Lung microvascular endothelial cell (primary cell): ENCODE data around the gene USP30. TPM values are rescaled to one million over a fixed set of nuclear protein-coding genes. Genes with fewer than 3 reads are reported as not detected.

Experiments
- DNase-seq, 2 donors: peaks; one replicate each; pipeline versions ENCODE4 v3.0.0 to v3.0.0-alpha.2; 2010; ENCODE audit warnings: low read depth in 2 of 2
- total RNA-seq: library from RNA; depleted of rRNA; stranded (reverse); fragments of >200 nt; gene quantifications from 2 replicates; pipeline ENCODE4 v1.2.1, GENCODE V29; 2014

USP30 gene
- total RNA-seq, 1 donor from 2014 or later: 4.8 TPM

GRCh38 chr12:109125791-109126190, 73.4 kb downstream of the USP30 start:
- DNase-seq: no peak

- no peak for DNase-seq
These were observed 74.4 kb downstream of the USP30 start for GRCh38 chr12:109126784-109127183.

GRCh38 chr12:109127533-109128242, 75.3 kb downstream of the USP30 start:
- DNase-seq: no peak

GRCh38 chr12:109130297-109131153, 78.1 kb downstream of the USP30 start:
- DNase-seq: no peak

GRCh38 chr12:109131154-109132050, 79.0 kb downstream of the USP30 start:
- DNase-seq: no peak

GRCh38 chr12:109134186-109134917, 82.0 kb downstream of the USP30 start:
- DNase-seq: peak; percentile 30 to 50

GRCh38 chr12:109137055-109137454, 84.7 kb downstream of the USP30 start:
- peak in 1 of 2 donors; percentile 31 for DNase-seq

Other genes starting within 250 kb of the USP30 start
- gene SSH1, start 195.0 kb upstream of the USP30 start, total RNA-seq: 13.1 and 23.2 TPM in 2 replicates
- gene DAO, start 172.5 kb upstream of the USP30 start, total RNA-seq: not detected in 2 replicates
- not detected in 2 replicates for gene SVOP, start 31.5 kb upstream of the USP30 start, total RNA-seq
- gene ALKBH2, start 40.9 kb downstream of the USP30 start, total RNA-seq: 5.4 and 5.9 TPM in 2 replicates
- 17.7 and 22.0 TPM in 2 replicates for gene UNG, start 45.0 kb downstream of the USP30 start, total RNA-seq
- 1.7 and 3.4 TPM in 2 replicates for gene ACACB, start 64.0 kb downstream of the USP30 start, total RNA-seq